Thymus (tissue), 11 donors: Measurements from ENCODE around the gene TSPAN9. TPM values are rescaled to one million over a fixed set of nuclear protein-coding genes. Genes with fewer than 3 reads are reported as not detected.
A peak's percentile ranks its signal among the peaks of the same experiment; 100 is the strongest.

Experiments used
- DNase-seq, 9 donors: peaks; one replicate each; pipeline ENCODE4 v3.0.0-alpha.2; 2013; ENCODE audit warnings: low spot score in 9 of 9, low read depth in 6 of 9, missing footprints in 1 of 9
- H3K27ac ChIP-seq, 2 donors: one replicate each; pipeline ENCODE4 v1.5.1; 2013; ENCODE audit warnings: control low read depth in 1 of 2, low read depth in 1 of 2, low read length in 1 of 2, mild to moderate bottlenecking in 1 of 2, moderate library complexity in 1 of 2
- H3K27me3 ChIP-seq, 2 donors: one replicate each; pipeline ENCODE4 v1.5.1; 2013; ENCODE audit warnings: low read length in 1 of 2; ENCODE audit not compliant: control insufficient read depth in 2 of 2, insufficient read depth in 1 of 2
- H3K36me3 ChIP-seq, 2 donors: one replicate each; pipeline ENCODE4 v1.5.1; 2013; ENCODE audit warnings: low read length in 1 of 2, mild to moderate bottlenecking in 1 of 2, moderate library complexity in 1 of 2; ENCODE audit not compliant: control insufficient read depth in 2 of 2, insufficient read depth in 2 of 2
- H3K4me1 ChIP-seq, 2 donors: one replicate each; pipeline ENCODE4 v1.5.1; 2013; ENCODE audit warnings: low read length in 2 of 2; ENCODE audit not compliant: control insufficient read depth in 2 of 2, insufficient read depth in 2 of 2
- H3K4me3 ChIP-seq, 2 donors: one replicate each; pipeline ENCODE4 v1.5.1; 2013; ENCODE audit warnings: low read length in 2 of 2, control low read depth in 1 of 2, mild to moderate bottlenecking in 1 of 2
- H3K9me3 ChIP-seq, 2 donors: one replicate each; pipeline ENCODE4 v1.5.1; 2013; ENCODE audit warnings: low read length in 1 of 2, mild to moderate bottlenecking in 1 of 2; ENCODE audit not compliant: control insufficient read depth in 2 of 2, insufficient read depth in 1 of 2
- WGBS: extraction: QIAGEN DNeasy Blood & Tissue Kit; methylation state at CpG from one replicate; pipeline ENCODE4 v1.1.7; 2013; 5-methylcytosine and 5-hydroxymethylcytosine counted together
- polyA plus RNA-seq: library from polyadenylated mRNA; stranded (reverse); fragments of 200-250 nt; gene quantifications from one replicate; pipeline ENCODE4 v1.2.3, GENCODE V29; 2013
- total RNA-seq: library from RNA; stranded (reverse); fragments of 120-200 nt; gene quantifications from one replicate; pipeline ENCODE4 v1.2.4, GENCODE V29; 2013
- donor health status: healthy.

Gene TSPAN9
- total and polyA plus RNA-seq, 2 donors: 4.9 to 10.2 TPM

DNA sequence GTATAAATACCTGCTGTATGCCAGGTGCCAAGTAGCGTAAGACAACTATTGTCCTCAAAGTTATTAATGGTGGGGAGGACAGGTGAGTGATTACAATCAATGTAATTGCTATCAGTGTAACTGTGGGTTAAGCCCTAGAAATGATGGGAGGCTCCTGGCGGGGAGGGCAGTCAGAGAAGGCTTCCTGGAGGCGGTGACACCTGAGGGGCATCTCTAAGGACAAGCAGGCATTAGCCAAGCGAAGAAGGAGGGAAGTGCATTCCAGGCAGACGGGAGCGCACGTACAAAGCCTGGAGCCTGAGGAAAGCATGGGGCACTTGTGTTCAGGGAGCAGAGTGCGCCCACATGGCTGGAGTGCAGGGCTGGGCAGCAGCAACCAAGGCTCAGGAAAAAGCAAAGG, 230.9 kb downstream of the TSPAN9 start:
- Histone ChIP-seq H3K36me3 (no peaks in the 10 kb centered on the region), H3K4me3 (no peak overlapping the region), H3K9me3 (no peaks in the 10 kb centered on the region), H3K27me3 (peaks cover 0 to 27% of the 10 kb centered on the region in 2 donors), H3K4me1 (no peaks in the 10 kb centered on the region), H3K27ac (no peak overlapping the region)
- no peak for DNase-seq
- WGBS: 93% methylated on average over 8 of the region's 8 CpGs

DNA sequence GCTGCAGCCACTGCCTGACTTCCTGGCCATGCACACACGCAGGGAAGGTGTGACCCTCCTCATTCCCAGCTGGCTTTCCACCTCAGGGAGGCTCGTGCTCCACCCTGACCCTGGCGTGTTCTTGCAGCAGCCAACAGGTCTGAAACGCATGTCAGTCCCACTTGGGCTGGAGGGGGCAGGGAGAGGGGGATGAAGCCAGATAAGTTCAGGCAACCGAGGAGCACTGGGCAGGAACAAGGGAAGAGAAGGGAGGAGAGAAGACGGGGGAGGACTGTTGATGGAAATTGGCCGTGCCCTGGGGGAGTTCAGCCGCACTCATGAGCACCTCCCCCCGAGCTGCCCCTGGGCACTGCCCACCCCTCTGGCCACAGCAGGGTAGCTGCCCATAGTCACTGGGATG, 231.4 kb downstream of the TSPAN9 start:
- no peak overlapping the region for H3K4me3 ChIP-seq
- no peaks in the 10 kb centered on the region for H3K9me3 ChIP-seq
- peaks cover 0 to 21% of the 10 kb centered on the region in 2 donors for H3K27me3 ChIP-seq
- H3K4me1 ChIP-seq: no peaks in the 10 kb centered on the region
- DNase-seq: no peak
- 60% methylated on average over 9 of the region's 9 CpGs for WGBS
- H3K27ac ChIP-seq: no peak overlapping the region
- no peaks in the 10 kb centered on the region for H3K36me3 ChIP-seq

DNA sequence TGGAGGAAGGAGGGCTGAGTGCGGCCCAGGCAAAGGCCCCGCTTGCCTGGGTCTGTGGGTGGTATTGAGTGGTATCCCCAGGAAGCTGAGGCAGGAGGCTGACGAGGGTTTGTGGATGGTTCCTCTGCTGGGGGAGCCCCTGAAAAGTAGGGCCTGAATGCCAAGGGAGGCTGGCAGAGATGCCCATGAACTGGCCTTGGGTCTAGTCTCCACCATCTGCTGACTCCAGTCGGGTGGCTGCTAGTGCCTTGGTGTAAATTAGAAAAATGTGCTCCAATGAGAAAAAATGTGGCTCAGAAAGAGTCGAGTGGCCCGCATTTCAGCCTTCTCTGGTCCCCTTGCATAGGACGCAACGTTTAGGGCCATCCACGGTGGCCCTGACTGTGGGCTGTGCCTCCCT, 232.6 kb downstream of the TSPAN9 start:
- Histone ChIP-seq H3K4me1 (no peaks in the 10 kb centered on the region), H3K36me3 (no peaks in the 10 kb centered on the region), H3K27ac (no peak overlapping the region), H3K4me3 (no peak overlapping the region), H3K9me3 (no peaks in the 10 kb centered on the region), H3K27me3 (peaks cover 0 to 10% of the 10 kb centered on the region in 2 donors)
- DNase-seq: no peak
- 89% methylated on average over 9 of the region's 9 CpGs for WGBS

DNA sequence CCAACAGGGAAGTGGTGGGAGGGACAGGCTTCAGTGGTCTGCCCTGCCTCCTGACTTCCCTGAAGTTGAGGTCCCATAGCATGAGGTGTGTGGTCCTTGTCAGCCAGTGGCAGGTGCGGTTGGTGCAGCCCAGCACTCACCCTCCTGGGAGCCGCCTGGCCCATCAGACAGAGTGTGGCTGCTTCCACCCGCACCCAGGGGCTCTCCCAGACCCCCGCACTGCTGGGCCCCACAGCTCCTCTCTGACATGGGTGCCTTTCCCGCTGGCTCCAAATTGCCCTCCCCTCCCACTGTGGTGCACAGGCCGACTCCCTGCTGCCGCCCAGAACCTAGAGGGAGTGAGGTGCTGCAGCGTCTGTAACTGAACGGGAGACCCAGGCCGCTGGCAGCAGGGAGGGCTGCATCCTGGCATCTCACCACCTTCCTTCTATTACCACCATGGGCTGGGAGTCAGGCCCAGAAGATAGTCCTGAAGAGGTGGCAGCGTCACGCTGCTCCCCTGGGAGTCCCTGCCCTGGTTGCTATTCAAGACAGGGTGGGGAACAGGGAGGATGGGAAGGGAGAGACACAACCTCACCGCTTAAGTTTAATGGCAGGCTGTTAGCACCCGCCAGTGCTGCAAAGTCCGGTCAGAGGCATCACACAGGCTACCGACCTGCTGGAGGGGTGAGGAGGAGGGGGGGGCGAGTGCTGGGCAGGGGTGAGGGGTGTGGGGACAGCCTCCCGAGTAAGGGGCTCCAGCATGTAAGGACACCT, 233.3 kb downstream of the TSPAN9 start:
- Histone ChIP-seq H3K27ac (no peak overlapping the region), H3K36me3 (no peaks in the 10 kb centered on the region), H3K27me3 (peaks cover 0 to 10% of the 10 kb centered on the region in 2 donors), H3K4me3 (no peak overlapping the region), H3K4me1 (no peaks in the 10 kb centered on the region), H3K9me3 (no peaks in the 10 kb centered on the region)
- no peak for DNase-seq
- WGBS: 90% methylated on average over 18 of the region's 18 CpGs

DNA sequence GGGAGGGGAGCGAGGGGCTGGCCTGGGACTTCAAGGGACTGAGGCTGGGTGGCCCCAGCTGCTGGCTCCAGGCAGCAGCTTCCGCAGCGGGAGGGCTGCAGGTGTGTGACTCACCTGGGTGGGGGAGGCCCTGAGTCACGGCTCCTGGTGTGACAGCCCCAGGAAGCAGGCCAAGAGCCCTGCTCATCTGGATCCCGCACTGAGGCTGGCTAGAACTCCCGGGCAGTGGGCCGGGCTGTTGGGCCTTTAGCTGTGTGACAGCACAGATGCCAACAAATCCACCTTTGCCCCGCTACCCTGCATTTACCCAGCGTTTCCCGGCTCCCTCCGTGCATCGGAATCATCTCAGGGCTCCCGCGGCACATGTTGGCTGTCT, 233.8 kb downstream of the TSPAN9 start:
- Histone ChIP-seq H3K27ac (no peak overlapping the region), H3K4me1 (no peaks in the 10 kb centered on the region), H3K27me3 (peaks cover 0 to 11% of the 10 kb centered on the region in 2 donors), H3K4me3 (no peak overlapping the region), H3K36me3 (no peaks in the 10 kb centered on the region), H3K9me3 (no peaks in the 10 kb centered on the region)
- peak in 1 of 9 donors; percentile 1 for DNase-seq
- 87% methylated on average over 14 of the region's 14 CpGs for WGBS

DNA sequence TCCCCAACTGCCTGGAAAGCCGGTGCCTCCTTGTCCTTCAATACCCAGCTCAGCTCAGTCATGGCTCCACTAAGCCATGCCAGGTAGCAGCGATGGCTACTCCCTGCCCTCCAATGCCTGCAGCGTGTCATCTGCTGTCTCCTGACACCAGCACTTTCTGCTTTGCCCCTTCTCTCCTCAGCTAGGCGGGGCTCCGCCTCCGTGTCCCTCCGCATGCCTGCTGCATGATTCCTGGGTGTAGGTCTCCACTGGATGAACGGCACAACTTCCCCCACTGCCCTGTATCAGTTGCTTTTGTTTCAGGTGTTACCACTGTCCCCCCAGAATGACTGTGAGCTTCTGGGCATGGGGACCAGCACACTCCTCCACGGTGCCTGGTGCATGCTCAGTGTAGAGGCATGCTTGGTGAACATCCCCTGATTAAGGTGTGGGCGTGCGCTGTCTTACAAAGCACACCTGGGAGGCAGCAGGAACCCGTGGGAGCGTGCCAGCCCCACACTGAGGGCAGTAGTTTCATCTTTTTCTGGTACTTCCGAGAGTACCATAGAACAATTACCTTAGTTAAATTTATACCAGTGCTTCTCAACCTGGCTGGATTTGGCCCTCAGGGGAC, 234.4 kb downstream of the TSPAN9 start:
- Histone ChIP-seq H3K9me3 (no peaks in the 10 kb centered on the region), H3K27ac (no peak overlapping the region), H3K36me3 (no peaks in the 10 kb centered on the region), H3K27me3 (peaks cover 0 to 11% of the 10 kb centered on the region in 2 donors), H3K4me1 (no peaks in the 10 kb centered on the region), H3K4me3 (no peak overlapping the region)
- WGBS: 86% methylated on average over 14 of the region's 14 CpGs
- DNase-seq: no peak

DNA sequence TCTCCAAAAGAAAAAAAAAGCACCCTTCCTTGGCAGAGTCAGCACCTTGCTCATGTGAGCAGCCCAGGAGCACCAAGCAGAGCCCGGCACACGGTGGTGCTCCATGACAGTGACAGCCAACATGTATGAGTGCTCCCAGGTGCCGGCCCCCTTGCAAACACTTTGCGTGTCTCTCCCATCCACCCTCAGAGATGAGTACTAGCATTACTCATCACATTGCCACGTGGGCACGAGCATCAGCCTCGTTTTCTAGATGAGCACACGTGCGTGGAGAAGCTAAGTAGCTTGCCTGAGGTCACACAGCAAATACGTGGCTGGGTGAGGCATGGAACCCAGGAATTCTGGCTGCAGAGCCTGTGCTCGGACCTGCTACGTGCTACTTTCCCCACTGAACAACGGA, 235.9 kb downstream of the TSPAN9 start:
- peaks cover 0 to 13% of the 10 kb centered on the region in 2 donors for H3K27me3 ChIP-seq
- no peaks in the 10 kb centered on the region for H3K4me1 ChIP-seq
- H3K36me3 ChIP-seq: no peaks in the 10 kb centered on the region
- DNase-seq: no peak
- no peak overlapping the region for H3K27ac ChIP-seq
- no peak overlapping the region for H3K4me3 ChIP-seq
- no peaks in the 10 kb centered on the region for H3K9me3 ChIP-seq
- 87% methylated on average over 13 of the region's 13 CpGs for WGBS

DNA sequence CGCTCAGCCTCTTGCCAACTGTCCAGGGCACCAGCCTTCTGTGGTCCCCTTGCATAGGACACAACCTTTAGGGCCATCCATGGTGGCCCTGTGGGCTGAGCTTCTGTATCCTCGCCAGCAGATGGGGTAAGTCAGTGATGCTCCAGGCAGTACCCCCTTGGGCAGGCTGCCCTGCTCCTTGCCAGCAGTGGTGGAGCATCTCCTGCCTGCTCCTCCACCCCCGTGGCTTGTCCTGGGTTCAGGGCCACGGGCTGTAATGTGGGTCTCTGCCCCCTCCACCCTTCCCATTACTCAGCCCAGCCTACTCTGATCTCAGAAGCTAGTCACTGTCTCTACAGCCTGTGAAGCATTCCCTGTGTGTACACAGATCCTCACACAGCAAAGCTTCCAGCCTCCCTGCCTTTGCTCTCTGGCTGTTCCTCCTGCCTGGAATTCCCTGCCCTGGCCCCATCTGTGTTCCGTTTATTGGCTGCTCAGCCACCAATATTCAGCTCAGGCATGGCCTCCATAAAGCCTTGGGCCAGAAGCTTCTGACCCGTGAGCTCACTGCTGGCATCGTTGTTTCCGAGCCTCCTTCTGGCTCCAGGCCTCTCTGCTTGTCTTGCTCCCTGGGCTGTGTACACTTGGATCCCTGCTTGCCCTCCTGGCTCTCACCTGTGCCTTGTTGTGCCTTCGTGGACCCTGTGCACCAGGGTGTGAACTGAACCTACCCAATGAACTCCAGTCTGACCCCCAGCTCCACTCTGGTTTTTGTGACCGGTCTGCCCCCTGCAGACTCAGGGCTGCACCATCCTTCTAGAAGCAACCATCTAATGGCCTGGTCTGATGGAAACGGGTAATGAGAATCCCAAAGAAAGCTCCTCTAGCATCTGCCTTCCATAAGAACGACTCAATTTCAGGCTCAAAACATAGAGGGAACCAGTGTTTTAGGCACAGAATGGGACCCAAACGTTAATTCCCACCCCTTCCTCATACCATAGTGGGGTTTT, 236.8 kb downstream of the TSPAN9 start:
- H3K27me3 ChIP-seq: peaks cover 0 to 9% of the 10 kb centered on the region in 2 donors
- no peak overlapping the region for H3K27ac ChIP-seq
- H3K4me1 ChIP-seq: no peaks in the 10 kb centered on the region
- peak in 2 of 9 donors; percentile 23 to 25 for DNase-seq
- no peaks in the 10 kb centered on the region for H3K36me3 ChIP-seq
- H3K4me3 ChIP-seq: no peak overlapping the region
- no peaks in the 10 kb centered on the region for H3K9me3 ChIP-seq
- 63% methylated on average over 13 of the region's 13 CpGs for WGBS
